ENCODE data around the gene DEUP1.

DEUP1 gene

GRCh38 chr11:93485983-93486382 is 155.4 kb downstream of the DEUP1 start:
- TF ChIP-seq CTCF (conservative IDR thresholded peaks at IDR 0.05; ENCODE audit: low read depth, low read length), result no peak
- H3K27me3 ChIP-seq (ENCODE audit: insufficient read depth, low read depth), result no peaks in the 10 kb centered on the region
- no peaks in the 10 kb centered on the region for H3K4me1 ChIP-seq (ENCODE audit: low read depth, poor library complexity, severe bottlenecking)
- H3K36me3 ChIP-seq (ENCODE audit: insufficient read depth), result no peaks in the 10 kb centered on the region
- H3K79me2 ChIP-seq (ENCODE audit: insufficient read depth, low read depth), result no peaks in the 10 kb centered on the region
- H4K20me1 ChIP-seq (ENCODE audit: insufficient read depth), result no peaks in the 10 kb centered on the region
- H3K27ac ChIP-seq, result no peak overlapping the region
- H2AFZ ChIP-seq (ENCODE audit: low read depth), result no peak overlapping the region
- H3K4me3 ChIP-seq (IDR thresholded peaks at IDR 0.05; ENCODE audit: insufficient read depth, low read depth, low read length), result no peak overlapping the region
- no peak overlapping the region for H3K4me2 ChIP-seq
- no peak overlapping the region for H3K9ac ChIP-seq

- no peak overlapping the region for H3K9ac ChIP-seq
- H3K36me3 ChIP-seq (ENCODE audit: insufficient read depth), result no peaks in the 10 kb centered on the region
- no peak overlapping the region for H3K27ac ChIP-seq
- no peak overlapping the region for H3K4me2 ChIP-seq
- TF ChIP-seq CTCF (conservative IDR thresholded peaks at IDR 0.05; ENCODE audit: low read depth, low read length), result no peak
- no peaks in the 10 kb centered on the region for H3K79me2 ChIP-seq (ENCODE audit: insufficient read depth, low read depth)
- no peaks in the 10 kb centered on the region for H3K4me1 ChIP-seq (ENCODE audit: low read depth, poor library complexity, severe bottlenecking)
- no peak overlapping the region for H3K4me3 ChIP-seq (IDR thresholded peaks at IDR 0.05; ENCODE audit: insufficient read depth, low read depth, low read length)
- H3K27me3 ChIP-seq (ENCODE audit: insufficient read depth, low read depth), result no peaks in the 10 kb centered on the region
- H2AFZ ChIP-seq (ENCODE audit: low read depth), result no peak overlapping the region
- H4K20me1 ChIP-seq (ENCODE audit: insufficient read depth), result no peaks in the 10 kb centered on the region
Measured at GRCh38 chr11:93487032-93487483, 156.5 kb downstream of the DEUP1 start.
